SK-N-SH (cell line): ENCODE measurements around the gene PIAS1.

Source experiments
- CHD2 ChIP-seq: fragments of 150-350 bp; IDR thresholded peaks from 2 replicates; pipeline ENCODE4 v1.6.1; 2018; ENCODE audit warnings: low read length; ENCODE audit not compliant: partially characterized antibody
- CTCF ChIP-seq: fragments of 200-600 bp; sonication (generic); IDR thresholded peaks from 2 replicates; pipeline ENCODE4 v1.6.1; 2017; ENCODE audit warnings: antibody characterized with exemption, mild to moderate bottlenecking, moderate library complexity
- EP300 ChIP-seq, 2 experiments: IDR thresholded peaks; 2 replicates each; pipeline versions ENCODE4 v1.4.0 to v1.6.1; 2012; ENCODE audit warnings: borderline replicate concordance in 1 of 2, low read depth in 1 of 2, low read length in 1 of 2
- EZH2phosphoT487 ChIP-seq: fragments of 200-600 bp; sonication (generic); IDR thresholded peaks from 2 replicates; pipeline ENCODE4 v1.6.1; 2017; ENCODE audit warnings: low read depth, mixed run types, mild to moderate bottlenecking, antibody characterized with exemption, moderate library complexity, borderline replicate concordance
- FOXJ3 ChIP-seq: sonication (generic); formaldehyde crosslinking; IDR thresholded peaks from 2 replicates; pipeline ENCODE4 v1.5.1; 2020; ENCODE audit warnings: mild to moderate bottlenecking, missing genetic modification reagents
- GATA2 ChIP-seq: sonication (generic); formaldehyde crosslinking; IDR thresholded peaks from 2 replicates; pipeline ENCODE4 v1.5.0; 2020; ENCODE audit warnings: mild to moderate bottlenecking, missing genetic modification reagents
- MXI1 ChIP-seq: IDR thresholded peaks from 2 replicates; pipeline ENCODE4 v1.6.1; 2012; ENCODE audit warnings: mild to moderate bottlenecking, low read depth, low read length, improper control_type of control experiment
- POLR2AphosphoS5 ChIP-seq: IDR thresholded peaks from 2 replicates; pipeline ENCODE4 v1.6.1; 2012; ENCODE audit warnings: low read depth, low read length
- RAD21 ChIP-seq: IDR thresholded peaks from 2 replicates; pipeline ENCODE4 v1.6.1; 2012; ENCODE audit warnings: mild to moderate bottlenecking, low read length
- RCOR1 ChIP-seq: fragments of 150-350 bp; IDR thresholded peaks from 2 replicates; pipeline ENCODE4 v1.6.1; 2017; ENCODE audit warnings: antibody characterized with exemption, low read length
- REST ChIP-seq: IDR thresholded peaks from 2 replicates; pipeline ENCODE4 v1.6.1; 2012; ENCODE audit warnings: mild to moderate bottlenecking, low read depth, low read length, moderate library complexity
- TCF12 ChIP-seq: IDR thresholded peaks from 2 replicates; pipeline ENCODE4 v1.4.0; 2012
- TF ChIP-seq, protein P1 (sequence below): fragments of 150-350 bp; IDR thresholded peaks from 2 replicates; pipeline ENCODE4 v1.6.1; 2017; ENCODE audit warnings: antibody characterized with exemption, low read length, low read depth, borderline replicate concordance
- TF ChIP-seq, protein P2 (sequence below): IDR thresholded peaks from 2 replicates; pipeline ENCODE4 v1.4.0; 2012; ENCODE audit warnings: low read depth

DNA sequence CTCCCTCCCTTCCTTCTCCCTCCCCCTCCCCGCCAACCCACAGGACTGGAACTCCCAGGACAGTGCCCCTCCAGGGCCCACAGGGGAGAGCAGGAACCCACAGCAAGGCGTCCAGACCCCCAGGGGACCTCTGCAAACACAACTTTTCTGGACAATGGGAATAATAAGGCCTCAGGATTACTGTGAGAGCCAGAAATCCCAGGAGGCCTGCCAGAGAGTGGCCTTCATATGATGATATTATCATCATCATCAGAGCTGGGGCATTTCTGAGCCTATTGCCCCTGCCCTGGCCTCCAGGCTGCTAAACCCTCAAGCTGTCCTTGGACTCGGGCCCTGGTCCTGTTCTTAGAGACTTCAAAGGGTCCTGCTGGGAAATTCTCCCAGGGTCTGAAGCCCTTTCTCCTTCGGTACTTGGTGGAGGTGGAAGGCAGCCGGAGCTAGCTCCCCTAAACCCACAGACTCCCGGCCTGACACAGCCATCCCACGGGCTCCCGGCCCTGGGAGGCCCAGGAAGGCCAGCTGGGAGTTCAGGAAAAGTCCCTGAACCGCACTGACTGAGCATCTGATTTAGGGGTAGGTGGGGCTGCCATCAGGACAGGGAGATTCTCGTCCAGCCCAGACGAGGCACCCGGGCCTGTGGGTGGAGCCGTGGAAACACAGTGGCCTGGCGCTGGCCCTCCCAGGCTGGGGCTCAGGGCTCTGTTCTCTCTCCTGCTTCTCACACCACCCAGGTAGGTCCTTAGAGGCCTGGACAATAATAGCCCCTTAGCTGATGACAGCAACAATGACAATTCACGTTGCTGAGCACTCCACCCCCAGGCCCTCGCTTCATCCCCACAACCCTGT lies 146.1 kb downstream of the PIAS1 start:
- TF ChIP-seq POLR2AphosphoS5 (no peak), EZH2phosphoT487 (no peak), CTCF (no peak), CHD2 (no peak), TCF12 (no peak), FOXJ3 (CRISPR knock-in tag) (no peak), EP300 (IDR thresholded peaks at IDR 0.05; ENCODE audit: borderline replicate concordance in 1 of 2, low read depth in 1 of 2, low read length in 1 of 2) (no peak), RCOR1 (no peak), REST (no peak), RAD21 (no peak), MXI1 (no peak), GATA2 (CRISPR knock-in tag) (no peak)
- TF ChIP-seq, protein P1, sequence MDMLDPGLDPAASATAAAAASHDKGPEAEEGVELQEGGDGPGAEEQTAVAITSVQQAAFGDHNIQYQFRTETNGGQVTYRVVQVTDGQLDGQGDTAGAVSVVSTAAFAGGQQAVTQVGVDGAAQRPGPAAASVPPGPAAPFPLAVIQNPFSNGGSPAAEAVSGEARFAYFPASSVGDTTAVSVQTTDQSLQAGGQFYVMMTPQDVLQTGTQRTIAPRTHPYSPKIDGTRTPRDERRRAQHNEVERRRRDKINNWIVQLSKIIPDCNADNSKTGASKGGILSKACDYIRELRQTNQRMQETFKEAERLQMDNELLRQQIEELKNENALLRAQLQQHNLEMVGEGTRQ: no peak
- TF ChIP-seq, protein P2, sequence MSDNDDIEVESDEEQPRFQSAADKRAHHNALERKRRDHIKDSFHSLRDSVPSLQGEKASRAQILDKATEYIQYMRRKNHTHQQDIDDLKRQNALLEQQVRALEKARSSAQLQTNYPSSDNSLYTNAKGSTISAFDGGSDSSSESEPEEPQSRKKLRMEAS: no peak
